A673 (cell line): ENCODE results near the gene SSBP1.

Experiments used
- EZH2 ChIP-seq: fragments of 200-600 bp; sonication (generic); IDR thresholded peaks from 2 replicates; pipeline ENCODE4 v1.6.1; 2017; ENCODE audit warnings: borderline replicate concordance, low read depth, mild to moderate bottlenecking, mixed read lengths, antibody characterized with exemption, low read length; ENCODE audit not compliant: poor library complexity, severe bottlenecking
- TF ChIP-seq, protein P1 (sequence below): fragments of 300-800, 200-600 bp; sonication (generic); conservative IDR thresholded peaks from 2 replicates; pipeline ENCODE4 v1.5.1; 2017; ENCODE audit warnings: low read depth, mild to moderate bottlenecking, antibody characterized with exemption, low read length, moderate library complexity, mixed read lengths

DNA sequence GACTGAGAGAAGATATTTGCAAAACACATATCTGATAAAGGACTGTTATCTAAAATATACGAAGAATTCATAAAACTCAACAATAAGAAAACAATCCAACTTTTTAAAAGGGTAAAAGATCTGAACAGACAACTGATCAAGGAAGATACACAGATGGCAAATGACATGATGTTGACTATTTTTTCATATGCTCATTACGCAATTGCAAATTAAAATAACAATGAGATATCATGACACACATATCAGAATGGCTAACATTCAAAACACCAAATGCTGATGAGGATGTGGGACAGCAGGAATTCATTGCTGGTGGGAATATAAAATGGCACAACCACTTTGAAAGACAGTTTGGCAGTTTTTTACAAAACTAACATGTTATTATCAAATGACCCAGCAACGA, 45.1 kb upstream of the SSBP1 start:
- no peak for TF ChIP-seq EZH2
- TF ChIP-seq, protein P1, sequence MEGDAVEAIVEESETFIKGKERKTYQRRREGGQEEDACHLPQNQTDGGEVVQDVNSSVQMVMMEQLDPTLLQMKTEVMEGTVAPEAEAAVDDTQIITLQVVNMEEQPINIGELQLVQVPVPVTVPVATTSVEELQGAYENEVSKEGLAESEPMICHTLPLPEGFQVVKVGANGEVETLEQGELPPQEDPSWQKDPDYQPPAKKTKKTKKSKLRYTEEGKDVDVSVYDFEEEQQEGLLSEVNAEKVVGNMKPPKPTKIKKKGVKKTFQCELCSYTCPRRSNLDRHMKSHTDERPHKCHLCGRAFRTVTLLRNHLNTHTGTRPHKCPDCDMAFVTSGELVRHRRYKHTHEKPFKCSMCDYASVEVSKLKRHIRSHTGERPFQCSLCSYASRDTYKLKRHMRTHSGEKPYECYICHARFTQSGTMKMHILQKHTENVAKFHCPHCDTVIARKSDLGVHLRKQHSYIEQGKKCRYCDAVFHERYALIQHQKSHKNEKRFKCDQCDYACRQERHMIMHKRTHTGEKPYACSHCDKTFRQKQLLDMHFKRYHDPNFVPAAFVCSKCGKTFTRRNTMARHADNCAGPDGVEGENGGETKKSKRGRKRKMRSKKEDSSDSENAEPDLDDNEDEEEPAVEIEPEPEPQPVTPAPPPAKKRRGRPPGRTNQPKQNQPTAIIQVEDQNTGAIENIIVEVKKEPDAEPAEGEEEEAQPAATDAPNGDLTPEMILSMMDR = no peak
